NCI-H1436 treated with DMSO at 0.1 percent for 48 hours (cell line): Measurements from ENCODE around the gene CAMK1.

Experiments
- DNase-seq: peaks from one replicate; lab custom pipeline; 2025; lab: John Stamatoyannopoulos, UW

The CAMK1 gene

GRCh38 chr3:9792405-9793160 is 22.8 kb upstream of the CAMK1 start, which contains the start of the genes ARPC4 and TADA3:
ARPC4 (plus strand) TSS chr3:9793082; CDS start chr3:9793122, 40 bp downstream.
TADA3 (minus strand) TSS chr3:9792473; CDS start chr3:9791466, 1,007 bp downstream.
- DNase-seq, result peak; percentile 43

GRCh38 chr3:9791790-9792404 is 22.1 kb upstream of the CAMK1 start:
- DNase-seq, result no peak

- no peak for DNase-seq
Measured at GRCh38 chr3:9791127-9791526, 21.4 kb upstream of the CAMK1 start.

- DNase-seq, result no peak
Measured at GRCh38 chr3:9787714-9788113, 18.0 kb upstream of the CAMK1 start.

- DNase-seq, result no peak
Measured at GRCh38 chr3:9786825-9787669, 17.3 kb upstream of the CAMK1 start.

- no peak for DNase-seq
Measured at GRCh38 chr3:9786209-9786739, 16.5 kb upstream of the CAMK1 start.

- DNase-seq, result no peak
Measured at GRCh38 chr3:9785602-9786001, 15.9 kb upstream of the CAMK1 start.

GRCh38 chr3:9784965-9785364 is 15.2 kb upstream of the CAMK1 start:
- no peak for DNase-seq

- no peak for DNase-seq
Measured at GRCh38 chr3:9783954-9784353, 14.2 kb upstream of the CAMK1 start.

GRCh38 chr3:9782770-9783169 is 13.0 kb upstream of the CAMK1 start:
- no peak for DNase-seq

GRCh38 chr3:9781978-9782603 is 12.3 kb upstream of the CAMK1 start:
- no peak for DNase-seq

- DNase-seq, result no peak
Measured at GRCh38 chr3:9781551-9781950, 11.8 kb upstream of the CAMK1 start.

GRCh38 chr3:9780910-9781309 is 11.2 kb upstream of the CAMK1 start:
- no peak for DNase-seq

GRCh38 chr3:9780458-9780812 is 10.7 kb upstream of the CAMK1 start:
- DNase-seq, result no peak

- DNase-seq, result no peak
Measured at GRCh38 chr3:9779721-9780457, 10.1 kb upstream of the CAMK1 start.

- DNase-seq, result no peak
Measured at GRCh38 chr3:9779075-9779593, 9.4 kb upstream of the CAMK1 start.

- no peak for DNase-seq
Measured at GRCh38 chr3:9778143-9779074, 8.7 kb upstream of the CAMK1 start.

- no peak for DNase-seq
Measured at GRCh38 chr3:9777694-9778021, 7.9 kb upstream of the CAMK1 start.

- no peak for DNase-seq
Measured at GRCh38 chr3:9776896-9777693, 7.3 kb upstream of the CAMK1 start.
